ENCODE data around the gene ANXA11.
"Not testable (repeated sequence)": the region's sequence is repeated elsewhere in the genome, so short reads cannot be mapped to it uniquely, and the experiment has no call there.

- TF ChIP-seq EZH2 (IDR thresholded peaks at IDR 0.05; ENCODE audit: borderline replicate concordance, insufficient read depth, low read length, poor library complexity, severe bottlenecking); CTCF (IDR thresholded peaks at IDR 0.05; ENCODE audit: poor library complexity, severe bottlenecking): not testable (repeated sequence)
Measured at GRCh38 chr10:80214368-80214982, 9.1 kb upstream of the ANXA11 start.
